OCI-LY3 (cell line): Measurements from ENCODE around the gene FGD5.

Experiments
- H2AFZ ChIP-seq: fragments of 200-600, 300-600 bp; shearing (Covaris generic); 2 replicates; pipeline ENCODE4 v1.6.0; 2014; ENCODE audit warnings: antibody characterized with exemption, low read depth, low read length
- H3K27ac ChIP-seq: fragments of 200-600, 300-600 bp; sonication (generic); 2 replicates; pipeline ENCODE4 v1.5.1; 2014; ENCODE audit warnings: mild to moderate bottlenecking, low read length, moderate library complexity, mixed read lengths
- H3K27me3 ChIP-seq: fragments of 200-600, 300-600 bp; sonication (generic); 2 replicates; pipeline ENCODE4 v1.6.1; 2014; ENCODE audit warnings: low read depth, low read length, mixed read lengths
- H3K36me3 ChIP-seq: fragments of 200-600, 300-600 bp; sonication (generic); replicated peaks from 2 replicates; pipeline ENCODE3; 2014; ENCODE audit warnings: low read depth, low read length, mixed read lengths
- H3K4me1 ChIP-seq: fragments of 300-600, 200-600 bp; sonication (generic); 2 replicates; pipeline ENCODE4 v1.6.1; 2014; ENCODE audit warnings: low read length, mixed read lengths
- H3K4me2 ChIP-seq: fragments of 200-600, 300-600 bp; sonication (generic); 2 replicates; pipeline ENCODE4 v1.6.1; 2014; ENCODE audit warnings: low read length, mixed read lengths
- H3K4me3 ChIP-seq: fragments of 300-600, 200-600 bp; sonication (generic); 2 replicates; pipeline ENCODE4 v1.5.1; 2014; ENCODE audit warnings: antibody characterized with exemption, mild to moderate bottlenecking, low read length, moderate library complexity
- H3K79me2 ChIP-seq: fragments of 300-600, 200-600 bp; shearing (Covaris generic); 2 replicates; pipeline ENCODE4 v1.6.1; 2014; ENCODE audit warnings: mild to moderate bottlenecking, low read length, mixed read lengths
- H3K9ac ChIP-seq: fragments of 300-600, 200-600 bp; shearing (Covaris generic); 2 replicates; pipeline ENCODE4 v1.6.0; 2014; ENCODE audit warnings: mild to moderate bottlenecking, low read length, moderate library complexity
- H3K9me3 ChIP-seq: fragments of 200-600, 300-600 bp; shearing (Covaris generic); 2 replicates; pipeline ENCODE4 v1.6.1; 2014; ENCODE audit warnings: low read length, mixed read lengths; ENCODE audit not compliant: insufficient read depth
- H4K20me1 ChIP-seq: fragments of 200-600, 300-600 bp; sonication (generic); 2 replicates; pipeline ENCODE4 v1.6.1; 2016; ENCODE audit warnings: low read length, mixed read lengths; ENCODE audit not compliant: insufficient read depth
- EZH2phosphoT487 ChIP-seq: fragments of 200-600 bp; shearing (Covaris generic); IDR thresholded peaks from 2 replicates; pipeline ENCODE4 v1.6.1; 2018; ENCODE audit warnings: antibody characterized with exemption, mixed run types, low read depth
- TF ChIP-seq, protein P1 (sequence below): fragments of 200-600, 300-600 bp; sonication (generic); IDR thresholded peaks from 2 replicates; pipeline ENCODE4 v1.5.1; 2014; ENCODE audit warnings: antibody characterized with exemption, low read length, low read depth

FGD5 gene

DNA sequence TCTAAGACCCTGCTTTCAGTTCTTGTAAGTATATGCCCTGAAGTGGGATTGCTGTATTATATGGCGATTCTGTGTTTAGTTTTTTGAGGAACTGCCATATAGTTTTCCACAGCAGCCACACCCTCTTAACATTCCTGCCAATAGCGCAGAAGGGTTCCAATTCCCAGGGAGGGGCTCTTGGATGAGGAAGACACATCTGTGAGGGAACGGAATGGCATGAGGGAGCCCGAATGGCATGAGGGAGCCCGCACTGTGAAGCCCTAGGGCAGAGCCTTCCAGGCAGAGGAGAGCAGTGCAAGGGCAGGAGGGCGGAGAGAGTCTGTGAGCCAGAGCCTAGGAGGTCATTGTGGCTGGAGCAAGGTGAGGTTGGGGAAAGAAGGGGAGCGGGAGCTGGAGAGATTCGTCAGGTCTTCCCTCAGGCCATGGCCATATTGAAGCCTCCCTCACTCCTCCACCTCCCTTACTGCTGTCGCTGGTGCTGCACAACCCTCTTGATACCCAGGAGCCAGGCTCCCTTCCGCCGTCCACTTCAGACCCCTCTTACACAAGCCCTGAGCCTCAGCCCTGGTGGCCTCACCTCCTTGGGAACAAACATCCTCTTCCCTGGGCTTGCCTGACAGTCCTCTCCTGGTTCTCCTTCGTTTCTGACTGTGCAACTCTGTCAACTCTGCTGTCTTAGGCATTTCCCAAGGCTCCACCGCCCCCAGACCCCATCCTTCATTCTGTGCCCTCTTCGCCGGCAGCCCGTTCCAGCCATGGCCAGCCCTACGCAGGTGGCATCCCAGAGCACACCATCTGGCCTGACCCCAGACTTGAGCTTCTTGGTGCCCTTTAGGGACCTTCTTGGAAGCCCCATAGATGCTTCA is 51.4 kb downstream of the FGD5 start:
- TF ChIP-seq EZH2phosphoT487: no peak
- TF ChIP-seq, protein P1, sequence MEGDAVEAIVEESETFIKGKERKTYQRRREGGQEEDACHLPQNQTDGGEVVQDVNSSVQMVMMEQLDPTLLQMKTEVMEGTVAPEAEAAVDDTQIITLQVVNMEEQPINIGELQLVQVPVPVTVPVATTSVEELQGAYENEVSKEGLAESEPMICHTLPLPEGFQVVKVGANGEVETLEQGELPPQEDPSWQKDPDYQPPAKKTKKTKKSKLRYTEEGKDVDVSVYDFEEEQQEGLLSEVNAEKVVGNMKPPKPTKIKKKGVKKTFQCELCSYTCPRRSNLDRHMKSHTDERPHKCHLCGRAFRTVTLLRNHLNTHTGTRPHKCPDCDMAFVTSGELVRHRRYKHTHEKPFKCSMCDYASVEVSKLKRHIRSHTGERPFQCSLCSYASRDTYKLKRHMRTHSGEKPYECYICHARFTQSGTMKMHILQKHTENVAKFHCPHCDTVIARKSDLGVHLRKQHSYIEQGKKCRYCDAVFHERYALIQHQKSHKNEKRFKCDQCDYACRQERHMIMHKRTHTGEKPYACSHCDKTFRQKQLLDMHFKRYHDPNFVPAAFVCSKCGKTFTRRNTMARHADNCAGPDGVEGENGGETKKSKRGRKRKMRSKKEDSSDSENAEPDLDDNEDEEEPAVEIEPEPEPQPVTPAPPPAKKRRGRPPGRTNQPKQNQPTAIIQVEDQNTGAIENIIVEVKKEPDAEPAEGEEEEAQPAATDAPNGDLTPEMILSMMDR: no peak
- no peak overlapping the region for H2AFZ ChIP-seq
- H3K79me2 ChIP-seq: no peaks in the 10 kb centered on the region
- H3K4me2 ChIP-seq: no peak overlapping the region
- no peaks in the 10 kb centered on the region for H3K9me3 ChIP-seq
- no peak overlapping the region for H3K9ac ChIP-seq
- H3K27me3 ChIP-seq: peaks cover 38% of the 10 kb centered on the region
- H3K36me3 ChIP-seq: no peaks in the 10 kb centered on the region
- H3K27ac ChIP-seq: no peak overlapping the region
- H4K20me1 ChIP-seq: no peaks in the 10 kb centered on the region
- H3K4me1 ChIP-seq: no peaks in the 10 kb centered on the region
- no peak overlapping the region for H3K4me3 ChIP-seq

DNA sequence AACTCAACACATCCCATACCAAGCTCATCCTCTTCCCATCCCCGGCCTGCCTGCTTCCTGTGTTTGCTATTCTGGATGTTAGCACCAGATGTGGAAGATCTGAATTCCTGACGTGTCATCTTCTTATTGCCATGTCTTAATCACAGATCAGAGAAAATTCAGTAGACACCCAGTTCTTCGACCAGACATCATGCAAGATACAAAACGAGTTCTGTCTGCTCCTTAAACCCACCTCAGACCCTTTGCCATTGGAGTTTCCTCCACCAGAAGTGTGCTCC is 52.0 kb downstream of the FGD5 start:
- Histone ChIP-seq H4K20me1 (no peaks in the 10 kb centered on the region), H3K4me1 (no peaks in the 10 kb centered on the region), H2AFZ (no peak overlapping the region), H3K36me3 (no peaks in the 10 kb centered on the region), H3K4me3 (no peak overlapping the region), H3K4me2 (no peak overlapping the region), H3K27me3 (peaks cover 35% of the 10 kb centered on the region), H3K79me2 (no peaks in the 10 kb centered on the region), H3K9ac (no peak overlapping the region), H3K9me3 (no peaks in the 10 kb centered on the region), H3K27ac (no peak overlapping the region)
- TF ChIP-seq, protein P1: no peak
- no peak for TF ChIP-seq EZH2phosphoT487

DNA sequence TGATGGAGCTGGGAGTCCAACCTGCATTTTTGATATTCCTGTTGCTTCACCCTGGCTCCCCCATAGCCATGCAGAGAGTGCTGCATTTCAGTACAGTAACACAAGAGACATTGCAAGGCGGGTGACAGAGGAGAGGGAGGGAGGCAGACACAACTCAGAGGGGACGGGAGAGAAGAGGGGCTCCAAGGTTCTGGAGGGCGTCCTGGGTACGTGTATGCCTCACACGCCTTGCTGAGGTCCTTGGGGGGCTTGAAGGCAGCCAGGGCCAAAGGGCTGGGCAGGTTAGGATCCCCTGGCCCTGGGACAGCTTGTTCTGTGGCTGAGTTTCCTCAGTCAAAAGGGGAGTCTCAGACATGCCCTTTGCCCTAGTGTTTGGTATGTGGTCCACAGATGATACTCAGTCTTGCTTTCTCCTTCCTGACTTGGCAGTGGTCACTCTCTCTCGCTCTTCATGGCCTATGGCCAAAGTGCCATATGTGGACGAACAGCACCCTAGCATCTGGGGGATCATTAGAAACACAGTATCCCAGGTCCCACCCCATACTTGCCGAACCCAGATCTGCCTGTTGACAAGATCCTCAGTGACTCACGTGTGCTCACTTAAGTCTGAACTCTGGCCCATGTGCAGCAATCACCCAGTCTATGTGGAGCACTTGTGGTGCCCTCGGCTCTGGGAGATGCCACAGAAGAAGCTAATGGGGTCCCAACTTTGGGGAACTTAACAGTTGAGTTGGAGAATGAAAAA is 52.9 kb downstream of the FGD5 start:
- Histone ChIP-seq H3K9ac (no peak overlapping the region), H3K4me2 (no peak overlapping the region), H3K79me2 (no peaks in the 10 kb centered on the region), H3K4me1 (no peaks in the 10 kb centered on the region), H2AFZ (no peak overlapping the region), H3K9me3 (no peaks in the 10 kb centered on the region), H3K27me3 (peaks cover 35% of the 10 kb centered on the region), H4K20me1 (no peaks in the 10 kb centered on the region), H3K4me3 (no peak overlapping the region), H3K36me3 (no peaks in the 10 kb centered on the region), H3K27ac (no peak overlapping the region)
- TF ChIP-seq, protein P1: no peak
- no peak for TF ChIP-seq EZH2phosphoT487

DNA sequence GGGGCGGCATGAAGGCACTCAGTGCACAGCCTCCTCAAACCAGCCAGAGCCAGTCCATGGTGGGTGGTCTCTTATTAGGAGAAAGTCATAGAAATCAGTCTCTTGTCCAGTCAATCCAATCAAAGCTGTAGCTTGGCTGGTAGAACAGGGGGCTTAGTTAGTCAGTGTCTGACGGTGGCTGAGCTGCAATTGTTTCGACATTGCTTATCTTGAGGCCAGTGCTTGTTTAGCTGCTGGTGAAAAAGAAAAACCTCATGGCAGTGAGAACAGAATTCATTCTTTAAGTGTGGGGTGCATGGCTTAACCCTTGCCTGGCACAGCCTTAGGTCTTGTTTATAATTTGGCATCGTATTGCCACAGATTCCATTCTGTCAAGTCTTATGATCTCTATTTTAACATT is 53.9 kb downstream of the FGD5 start:
- H3K9ac ChIP-seq: no peak overlapping the region
- H3K27me3 ChIP-seq: peaks cover 29% of the 10 kb centered on the region
- H3K9me3 ChIP-seq: no peaks in the 10 kb centered on the region
- H3K36me3 ChIP-seq: no peaks in the 10 kb centered on the region
- H3K27ac ChIP-seq: no peak overlapping the region
- no peaks in the 10 kb centered on the region for H3K79me2 ChIP-seq
- no peak overlapping the region for H2AFZ ChIP-seq
- H3K4me1 ChIP-seq: no peaks in the 10 kb centered on the region
- H4K20me1 ChIP-seq: no peaks in the 10 kb centered on the region
- TF ChIP-seq EZH2phosphoT487: no peak
- TF ChIP-seq, protein P1: no peak
- H3K4me2 ChIP-seq: no peak overlapping the region
- no peak overlapping the region for H3K4me3 ChIP-seq
